ENCODE measurements around the gene COA3.

The COA3 gene

GRCh38 chr17:42796066-42796758 lies 2.3 kb downstream of the COA3 start:
- no peaks in the 10 kb centered on the region for H3K36me3 ChIP-seq (ENCODE audit: control insufficient read depth, insufficient read depth, low read length)
- peaks cover 15% of the 10 kb centered on the region for H3K4me1 ChIP-seq (ENCODE audit: control insufficient read depth, insufficient read depth, low read length, poor library complexity, severe bottlenecking)
- no peak for DNase-seq
- no peaks in the 10 kb centered on the region for H3K9me3 ChIP-seq (ENCODE audit: control insufficient read depth, low read length)
- no peaks in the 10 kb centered on the region for H3K27me3 ChIP-seq (replicated peaks; ENCODE audit: control insufficient read depth, insufficient read depth, low read length, poor library complexity, severe bottlenecking)
- no peak overlapping the region for H3K4me3 ChIP-seq (ENCODE audit: insufficient read depth, low read depth, low read length, poor library complexity, severe bottlenecking)
- H3K27ac ChIP-seq (ENCODE audit: insufficient read depth, low read length, poor library complexity, severe bottlenecking) = no peak overlapping the region

- Histone ChIP-seq H3K9me3 (ENCODE audit: control insufficient read depth, low read length) (no peaks in the 10 kb centered on the region), H3K36me3 (ENCODE audit: control insufficient read depth, insufficient read depth, low read length) (no peaks in the 10 kb centered on the region), H3K27ac (ENCODE audit: insufficient read depth, low read length, poor library complexity, severe bottlenecking) (no peak overlapping the region), H3K4me1 (ENCODE audit: control insufficient read depth, insufficient read depth, low read length, poor library complexity, severe bottlenecking) (peaks cover 15% of the 10 kb centered on the region), H3K4me3 (ENCODE audit: insufficient read depth, low read depth, low read length, poor library complexity, severe bottlenecking) (no peak overlapping the region), H3K27me3 (replicated peaks; ENCODE audit: control insufficient read depth, insufficient read depth, low read length, poor library complexity, severe bottlenecking) (no peaks in the 10 kb centered on the region)
- DNase-seq = no peak
Observed at GRCh38 chr17:42795465-42795864, 3.0 kb downstream of the COA3 start.

- DNase-seq = no peak
- Histone ChIP-seq H3K4me1 (ENCODE audit: control insufficient read depth, insufficient read depth, low read length, poor library complexity, severe bottlenecking) (peaks cover 15% of the 10 kb centered on the region), H3K4me3 (ENCODE audit: insufficient read depth, low read depth, low read length, poor library complexity, severe bottlenecking) (no peak overlapping the region), H3K36me3 (ENCODE audit: control insufficient read depth, insufficient read depth, low read length) (no peaks in the 10 kb centered on the region), H3K9me3 (ENCODE audit: control insufficient read depth, low read length) (no peaks in the 10 kb centered on the region), H3K27me3 (replicated peaks; ENCODE audit: control insufficient read depth, insufficient read depth, low read length, poor library complexity, severe bottlenecking) (no peaks in the 10 kb centered on the region), H3K27ac (ENCODE audit: insufficient read depth, low read length, poor library complexity, severe bottlenecking) (no peak overlapping the region)
Observed at GRCh38 chr17:42795061-42795460, 3.4 kb downstream of the COA3 start.

GRCh38 chr17:42792545-42792944 lies 6.0 kb downstream of the COA3 start:
- Histone ChIP-seq H3K27me3 (replicated peaks; ENCODE audit: control insufficient read depth, insufficient read depth, low read length, poor library complexity, severe bottlenecking) (no peaks in the 10 kb centered on the region), H3K4me1 (ENCODE audit: control insufficient read depth, insufficient read depth, low read length, poor library complexity, severe bottlenecking) (peaks cover 5% of the 10 kb centered on the region), H3K4me3 (ENCODE audit: insufficient read depth, low read depth, low read length, poor library complexity, severe bottlenecking) (no peak overlapping the region), H3K9me3 (ENCODE audit: control insufficient read depth, low read length) (no peaks in the 10 kb centered on the region), H3K27ac (ENCODE audit: insufficient read depth, low read length, poor library complexity, severe bottlenecking) (no peak overlapping the region), H3K36me3 (ENCODE audit: control insufficient read depth, insufficient read depth, low read length) (no peaks in the 10 kb centered on the region)
- DNase-seq = no peak

GRCh38 chr17:42791948-42792347 lies 6.6 kb downstream of the COA3 start:
- Histone ChIP-seq H3K27ac (ENCODE audit: insufficient read depth, low read length, poor library complexity, severe bottlenecking) (no peak overlapping the region), H3K27me3 (replicated peaks; ENCODE audit: control insufficient read depth, insufficient read depth, low read length, poor library complexity, severe bottlenecking) (no peaks in the 10 kb centered on the region), H3K9me3 (ENCODE audit: control insufficient read depth, low read length) (no peaks in the 10 kb centered on the region), H3K4me3 (ENCODE audit: insufficient read depth, low read depth, low read length, poor library complexity, severe bottlenecking) (no peak overlapping the region), H3K4me1 (ENCODE audit: control insufficient read depth, insufficient read depth, low read length, poor library complexity, severe bottlenecking) (no peaks in the 10 kb centered on the region), H3K36me3 (ENCODE audit: control insufficient read depth, insufficient read depth, low read length) (no peaks in the 10 kb centered on the region)
- no peak for DNase-seq

- H3K27me3 ChIP-seq (replicated peaks; ENCODE audit: control insufficient read depth, insufficient read depth, low read length, poor library complexity, severe bottlenecking) = peaks cover 35% of the 10 kb centered on the region
- no peak overlapping the region for H3K4me3 ChIP-seq (ENCODE audit: insufficient read depth, low read depth, low read length, poor library complexity, severe bottlenecking)
- H3K9me3 ChIP-seq (ENCODE audit: control insufficient read depth, low read length) = no peaks in the 10 kb centered on the region
- peaks cover 11% of the 10 kb centered on the region for H3K4me1 ChIP-seq (ENCODE audit: control insufficient read depth, insufficient read depth, low read length, poor library complexity, severe bottlenecking)
- no peak for DNase-seq
- no peaks in the 10 kb centered on the region for H3K36me3 ChIP-seq (ENCODE audit: control insufficient read depth, insufficient read depth, low read length)
- H3K27ac ChIP-seq (ENCODE audit: insufficient read depth, low read length, poor library complexity, severe bottlenecking) = no peak overlapping the region
Observed at GRCh38 chr17:42787266-42787665, 11.2 kb downstream of the COA3 start.

- peaks cover 20% of the 10 kb centered on the region for H3K4me1 ChIP-seq (ENCODE audit: control insufficient read depth, insufficient read depth, low read length, poor library complexity, severe bottlenecking)
- H3K36me3 ChIP-seq (ENCODE audit: control insufficient read depth, insufficient read depth, low read length) = no peaks in the 10 kb centered on the region
- peaks cover 55% of the 10 kb centered on the region for H3K27me3 ChIP-seq (replicated peaks; ENCODE audit: control insufficient read depth, insufficient read depth, low read length, poor library complexity, severe bottlenecking)
- H3K27ac ChIP-seq (ENCODE audit: insufficient read depth, low read length, poor library complexity, severe bottlenecking) = no peak overlapping the region
- DNase-seq = no peak
- no peak overlapping the region for H3K4me3 ChIP-seq (ENCODE audit: insufficient read depth, low read depth, low read length, poor library complexity, severe bottlenecking)
- H3K9me3 ChIP-seq (ENCODE audit: control insufficient read depth, low read length) = no peaks in the 10 kb centered on the region
Observed at GRCh38 chr17:42784811-42785592, 13.5 kb downstream of the COA3 start.

GRCh38 chr17:42784409-42784808 lies 14.1 kb downstream of the COA3 start:
- Histone ChIP-seq H3K4me1 (ENCODE audit: control insufficient read depth, insufficient read depth, low read length, poor library complexity, severe bottlenecking) (peaks cover 21% of the 10 kb centered on the region), H3K27me3 (replicated peaks; ENCODE audit: control insufficient read depth, insufficient read depth, low read length, poor library complexity, severe bottlenecking) (peaks cover 57% of the 10 kb centered on the region), H3K9me3 (ENCODE audit: control insufficient read depth, low read length) (no peaks in the 10 kb centered on the region), H3K27ac (ENCODE audit: insufficient read depth, low read length, poor library complexity, severe bottlenecking) (no peak overlapping the region), H3K36me3 (ENCODE audit: control insufficient read depth, insufficient read depth, low read length) (peaks cover 6% of the 10 kb centered on the region), H3K4me3 (ENCODE audit: insufficient read depth, low read depth, low read length, poor library complexity, severe bottlenecking) (no peak overlapping the region)
- no peak for DNase-seq

- Histone ChIP-seq H3K4me3 (ENCODE audit: insufficient read depth, low read depth, low read length, poor library complexity, severe bottlenecking) (no peak overlapping the region), H3K4me1 (ENCODE audit: control insufficient read depth, insufficient read depth, low read length, poor library complexity, severe bottlenecking) (peaks cover 21% of the 10 kb centered on the region), H3K27ac (ENCODE audit: insufficient read depth, low read length, poor library complexity, severe bottlenecking) (no peak overlapping the region), H3K36me3 (ENCODE audit: control insufficient read depth, insufficient read depth, low read length) (peaks cover 12% of the 10 kb centered on the region), H3K9me3 (ENCODE audit: control insufficient read depth, low read length) (no peaks in the 10 kb centered on the region), H3K27me3 (replicated peaks; ENCODE audit: control insufficient read depth, insufficient read depth, low read length, poor library complexity, severe bottlenecking) (peaks cover 57% of the 10 kb centered on the region)
- DNase-seq = no peak
Observed at GRCh38 chr17:42783791-42784138, 14.7 kb downstream of the COA3 start.

GRCh38 chr17:42783062-42783790 lies 15.3 kb downstream of the COA3 start:
- Histone ChIP-seq H3K27ac (ENCODE audit: insufficient read depth, low read length, poor library complexity, severe bottlenecking) (no peak overlapping the region), H3K4me3 (ENCODE audit: insufficient read depth, low read depth, low read length, poor library complexity, severe bottlenecking) (no peak overlapping the region), H3K4me1 (ENCODE audit: control insufficient read depth, insufficient read depth, low read length, poor library complexity, severe bottlenecking) (peaks cover 21% of the 10 kb centered on the region)

More at GRCh38 chr17:42783062-42783790, 15.3 kb downstream of the COA3 start:
- Histone ChIP-seq H3K27me3 (replicated peaks; ENCODE audit: control insufficient read depth, insufficient read depth, low read length, poor library complexity, severe bottlenecking) (peaks cover 57% of the 10 kb centered on the region), H3K36me3 (ENCODE audit: control insufficient read depth, insufficient read depth, low read length) (peaks cover 18% of the 10 kb centered on the region), H3K9me3 (ENCODE audit: control insufficient read depth, low read length) (no peaks in the 10 kb centered on the region)
- no peak for DNase-seq
